GM23338 (cell line): ENCODE data around the gene GRIK2. TPM values are rescaled to one million over a fixed set of nuclear protein-coding genes. Genes with fewer than 3 reads are reported as not detected.

Source experiments
- ATAC-seq: fragments of 200-7000 bp; cut with Tn5 transposase; 3 replicates; pipeline ENCODE4 v1.9.1; 2020
- DNase-seq: peaks from one replicate; pipeline ENCODE4 v3.0.0-alpha.2; 2015; ENCODE audit warnings: low spot score
- H2AFZ ChIP-seq: fragments of 200-600 bp; sonication (generic); 2 replicates; pipeline ENCODE4 v1.8.0; 2016; ENCODE audit warnings: antibody characterized with exemption, mild to moderate bottlenecking, moderate library complexity
- H3F3A ChIP-seq: fragments of 200-600 bp; sonication (generic); replicated peaks from 2 replicates; pipeline ENCODE4 v1.8.0; 2017; ENCODE audit warnings: antibody characterized with exemption, mixed run types, low read depth
- H3K27ac ChIP-seq: fragments of 200-600 bp; sonication (generic); 2 replicates; pipeline ENCODE4 v1.6.1; 2016; ENCODE audit warnings: low read depth
- H3K27me3 ChIP-seq: fragments of 200-600 bp; sonication (generic); 2 replicates; pipeline ENCODE4 v1.8.0; 2016; ENCODE audit warnings: mild to moderate bottlenecking, mixed run types, moderate library complexity; ENCODE audit not compliant: insufficient read depth
- H3K36me3 ChIP-seq: fragments of 200-600 bp; sonication (generic); 2 replicates; pipeline ENCODE4 v1.8.0; 2016; ENCODE audit warnings: mild to moderate bottlenecking; ENCODE audit not compliant: insufficient read depth
- H3K4me1 ChIP-seq: fragments of 200-600 bp; sonication (generic); 2 replicates; pipeline ENCODE4 v1.8.0; 2016; ENCODE audit warnings: mild to moderate bottlenecking, moderate library complexity; ENCODE audit not compliant: insufficient read depth
- H3K4me2 ChIP-seq: fragments of 200-600 bp; sonication (generic); 2 replicates; pipeline ENCODE4 v1.7.1; 2017; ENCODE audit warnings: mixed run types
- H3K4me3 ChIP-seq: fragments of 200-600 bp; sonication (generic); 2 replicates; pipeline ENCODE4 v1.6.1; 2016; ENCODE audit warnings: mixed run types
- H3K79me2 ChIP-seq: fragments of 200-600 bp; sonication (generic); replicated peaks from 2 replicates; pipeline ENCODE4 v1.8.0; 2017; ENCODE audit warnings: mild to moderate bottlenecking; ENCODE audit not compliant: insufficient read depth
- H3K9me2 ChIP-seq: fragments of 200-600 bp; sonication (generic); 2 replicates; pipeline ENCODE4 v1.8.0; 2017; ENCODE audit not compliant: insufficient read depth
- H4K20me1 ChIP-seq: fragments of 200-600 bp; sonication (generic); replicated peaks from 2 replicates; pipeline ENCODE4 v1.8.0; 2017; ENCODE audit warnings: mild to moderate bottlenecking; ENCODE audit not compliant: insufficient read depth
- H3K27ac Mint-ChIP-seq: 2 replicates; pipeline ENCODE4 v1.8.0; 2020; ENCODE audit warnings: inconsistent platforms, mild to moderate bottlenecking, moderate library complexity, mixed read lengths
- H3K27me3 Mint-ChIP-seq: 3 replicates; pipeline ENCODE4 v1.8.0; 2022; ENCODE audit warnings: low read depth, mild to moderate bottlenecking, moderate library complexity, mixed read lengths, inconsistent platforms; ENCODE audit not compliant: insufficient read depth, poor library complexity
- H3K36me3 Mint-ChIP-seq: 3 replicates; pipeline ENCODE4 v1.8.0; 2021; ENCODE audit warnings: low read depth, mild to moderate bottlenecking, inconsistent platforms, moderate library complexity, mixed read lengths
- H3K4me1 Mint-ChIP-seq: 3 replicates; pipeline ENCODE4 v1.8.0; 2020; ENCODE audit warnings: mild to moderate bottlenecking, inconsistent platforms, mixed read lengths
- H3K4me3 Mint-ChIP-seq: 3 replicates; pipeline ENCODE4 v1.8.0; 2021; ENCODE audit warnings: moderate library complexity, mild to moderate bottlenecking, inconsistent platforms, mixed read lengths
- H3K9me3 Mint-ChIP-seq: 3 replicates; pipeline ENCODE4 v1.8.0; 2020; ENCODE audit warnings: moderate library complexity, mild to moderate bottlenecking, inconsistent platforms, mixed read lengths
- CTCF ChIP-seq, 2 experiments: fragments of 200-600 bp in 1 of 2; sonication (generic) in 1 of 2; conservative IDR thresholded peaks; 2 replicates each; pipeline versions ENCODE4 v1.5.1 to v1.6.1; 2016 to 2017; ENCODE audit warnings: antibody characterized with exemption in 2 of 2, low read depth in 2 of 2, mild to moderate bottlenecking in 2 of 2, moderate library complexity in 1 of 2
- ETS1 ChIP-seq: IDR thresholded peaks from 2 replicates; pipeline ENCODE4 v1.6.1; 2016; ENCODE audit warnings: antibody characterized with exemption
- JUNB ChIP-seq: IDR thresholded peaks from one replicate; pipeline ENCODE4 v1.6.1; 2016; ENCODE audit warnings: antibody characterized with exemption; ENCODE audit not compliant: unreplicated experiment
- NANOG ChIP-seq: IDR thresholded peaks from 2 replicates; pipeline ENCODE4 v1.6.1; 2016; ENCODE audit warnings: antibody characterized with exemption, borderline replicate concordance
- STAT1 ChIP-seq: IDR thresholded peaks from one replicate; pipeline ENCODE4 v1.6.1; 2016; ENCODE audit warnings: antibody characterized with exemption; ENCODE audit not compliant: unreplicated experiment
- ZNF114 ChIP-seq: fragments of 250-450 bp; sonication (Bioruptor Pico); IDR thresholded peaks from 2 replicates; pipeline ENCODE4 v1.5.0; 2020; ENCODE audit warnings: mild to moderate bottlenecking, moderate library complexity
- ZNF331 ChIP-seq: fragments of 250-450 bp; sonication (Bioruptor Pico); IDR thresholded peaks from 2 replicates; pipeline ENCODE4 v1.5.0; 2020; ENCODE audit warnings: low read depth, mild to moderate bottlenecking, moderate library complexity
- ZNF462 ChIP-seq: fragments of 250-450 bp; sonication (Bioruptor Pico); IDR thresholded peaks from 2 replicates; pipeline ENCODE4 v1.5.0; 2020; ENCODE audit warnings: mild to moderate bottlenecking, moderate library complexity
- polyA plus RNA-seq: library from polyadenylated mRNA; unstranded; fragments of >200 nt; fragmentation: Nextera tagmentation; extraction: Ambion mirVana; gene quantifications from 2 replicates; pipeline ENCODE4 v1.2.1, GENCODE V29; 2016
- total RNA-seq: library from RNA; depleted of rRNA; stranded (reverse); fragments of >200 nt; shearing (Covaris generic); gene quantifications from 2 replicates; pipeline ENCODE4 v1.2.3, GENCODE V29; 2014

Gene GRIK2
- total and polyA plus RNA-seq, 2 experiments from 2014 or later: 0.73 to 3.0 TPM

- Mint-ChIP-seq H3K27ac (no peak overlapping the region), H3K27me3 (no peaks in the 10 kb centered on the region), H3K4me1 (peaks cover 5% of the 10 kb centered on the region), H3K36me3 (no peaks in the 10 kb centered on the region), H3K9me3 (no peaks in the 10 kb centered on the region), H3K4me3 (no peak overlapping the region)
- H3K79me2 ChIP-seq: no peaks in the 10 kb centered on the region
- H3K4me3 ChIP-seq: no peak overlapping the region
- no peak overlapping the region for H2AFZ ChIP-seq
- no peak for DNase-seq
- TF ChIP-seq JUNB (no peak), ZNF462 (no peak), ZNF331 (no peak), ETS1 (no peak), STAT1 (no peak)
- no peak for ATAC-seq
- no peaks in the 10 kb centered on the region for H4K20me1 ChIP-seq
- H3K27me3 ChIP-seq: no peaks in the 10 kb centered on the region
- no peaks in the 10 kb centered on the region for H3K9me2 ChIP-seq
- H3K4me1 ChIP-seq: no peaks in the 10 kb centered on the region; the same call in 1 of the 2 replicates
- H3F3A ChIP-seq: no peaks in the 10 kb centered on the region
- no peaks in the 10 kb centered on the region for H3K36me3 ChIP-seq
- H3K4me2 ChIP-seq: no peak overlapping the region
- no peak overlapping the region for H3K27ac ChIP-seq
Observed at GRCh38 chr6:101909366-101909765, 515.9 kb downstream of the GRIK2 start.

GRCh38 chr6:101912311-101912710 is 518.8 kb downstream of the GRIK2 start:
- H3K27ac Mint-ChIP-seq: no peak overlapping the region
- H4K20me1 ChIP-seq: no peaks in the 10 kb centered on the region
- H2AFZ ChIP-seq: peak overlapping the region; percentile 90; the same call in 1 of the 2 replicates
- H3K27ac ChIP-seq: no peak overlapping the region; the same call in 1 of the 2 replicates
- H3K79me2 ChIP-seq: no peaks in the 10 kb centered on the region
- no peaks in the 10 kb centered on the region for H3K9me2 ChIP-seq
- H3K4me2 ChIP-seq: no peak overlapping the region
- no peak for DNase-seq
- peaks cover 5% of the 10 kb centered on the region for H3K4me1 Mint-ChIP-seq
- ATAC-seq: no peak
- H3K27me3 Mint-ChIP-seq: no peaks in the 10 kb centered on the region
- H3K9me3 Mint-ChIP-seq: no peaks in the 10 kb centered on the region
- no peak overlapping the region for H3K4me3 Mint-ChIP-seq
- no peaks in the 10 kb centered on the region; the same call in 1 of the 2 replicates for H3K4me1 ChIP-seq
- no peaks in the 10 kb centered on the region for H3K36me3 ChIP-seq
- no peaks in the 10 kb centered on the region for H3K27me3 ChIP-seq
- no peaks in the 10 kb centered on the region for H3K36me3 Mint-ChIP-seq
- no peak overlapping the region for H3K4me3 ChIP-seq
- no peaks in the 10 kb centered on the region for H3F3A ChIP-seq
- TF ChIP-seq ZNF114 (CRISPR knock-in tag) (no peak), CTCF (conservative IDR thresholded peaks at IDR 0.05; ENCODE audit: low read depth in 2 of 2) (no peak), NANOG (no peak), ETS1 (no peak)
